ENCODE measurements around the gene TCF7. TPM values are rescaled to one million over a fixed set of nuclear protein-coding genes. Genes with fewer than 3 reads are reported as not detected.

TCF7 gene
- total RNA-seq, 4 donors from 2014 or later = 0.94 to 1.4 (median 1.1) TPM

GRCh38 chr5:134072471-134073210 is 41.8 kb upstream of the TCF7 start:
- no peak overlapping the region for H3K4me3 ChIP-seq
- H3K27ac ChIP-seq = no peak overlapping the region
- no peak for ATAC-seq
- no peak for TF ChIP-seq POLR2AphosphoS5 (IDR thresholded peaks at IDR 0.05)
- no peak for TF ChIP-seq EP300 (IDR thresholded peaks at IDR 0.05)
- TF ChIP-seq, protein P1, sequence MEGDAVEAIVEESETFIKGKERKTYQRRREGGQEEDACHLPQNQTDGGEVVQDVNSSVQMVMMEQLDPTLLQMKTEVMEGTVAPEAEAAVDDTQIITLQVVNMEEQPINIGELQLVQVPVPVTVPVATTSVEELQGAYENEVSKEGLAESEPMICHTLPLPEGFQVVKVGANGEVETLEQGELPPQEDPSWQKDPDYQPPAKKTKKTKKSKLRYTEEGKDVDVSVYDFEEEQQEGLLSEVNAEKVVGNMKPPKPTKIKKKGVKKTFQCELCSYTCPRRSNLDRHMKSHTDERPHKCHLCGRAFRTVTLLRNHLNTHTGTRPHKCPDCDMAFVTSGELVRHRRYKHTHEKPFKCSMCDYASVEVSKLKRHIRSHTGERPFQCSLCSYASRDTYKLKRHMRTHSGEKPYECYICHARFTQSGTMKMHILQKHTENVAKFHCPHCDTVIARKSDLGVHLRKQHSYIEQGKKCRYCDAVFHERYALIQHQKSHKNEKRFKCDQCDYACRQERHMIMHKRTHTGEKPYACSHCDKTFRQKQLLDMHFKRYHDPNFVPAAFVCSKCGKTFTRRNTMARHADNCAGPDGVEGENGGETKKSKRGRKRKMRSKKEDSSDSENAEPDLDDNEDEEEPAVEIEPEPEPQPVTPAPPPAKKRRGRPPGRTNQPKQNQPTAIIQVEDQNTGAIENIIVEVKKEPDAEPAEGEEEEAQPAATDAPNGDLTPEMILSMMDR (IDR thresholded peaks at IDR 0.05) = no peak
- TF ChIP-seq POLR2A (IDR thresholded peaks at IDR 0.05) = no peak
- H3K36me3 ChIP-seq = no peaks in the 10 kb centered on the region
- peaks cover 21% of the 10 kb centered on the region for H3K27me3 ChIP-seq
- 100% methylated on average over 2 of the region's 8 CpGs; no CpG with 5 or more reads in 1 of the 2 donors for WGBS, 2 donors (ENCODE audit: low coverage in 1 of 2)
- H3K4me1 ChIP-seq = peaks cover 0 to 17% (median 7%) of the 10 kb centered on the region in 3 donors
- no peaks in the 10 kb centered on the region for H3K9me3 ChIP-seq

GRCh38 chr5:134073404-134073803 is 41.1 kb upstream of the TCF7 start:
- H3K9me3 ChIP-seq = no peaks in the 10 kb centered on the region
- peaks cover 21% of the 10 kb centered on the region for H3K27me3 ChIP-seq
- H3K4me1 ChIP-seq = peaks cover 0 to 17% (median 7%) of the 10 kb centered on the region in 3 donors
- no peak for ATAC-seq
- no peaks in the 10 kb centered on the region for H3K36me3 ChIP-seq
- H3K4me3 ChIP-seq = no peak overlapping the region
- no peak overlapping the region for H3K27ac ChIP-seq
- TF ChIP-seq EP300 (IDR thresholded peaks at IDR 0.05) (no peak), POLR2A (IDR thresholded peaks at IDR 0.05) (no peak), POLR2AphosphoS5 (IDR thresholded peaks at IDR 0.05) (no peak)
- TF ChIP-seq, protein P1 (IDR thresholded peaks at IDR 0.05) = no peak
- WGBS, 2 donors (ENCODE audit: low coverage in 1 of 2) = 67 to 100% methylated on average over 1 to 2 of the region's 2 CpGs

- Histone ChIP-seq H3K4me3 (no peak overlapping the region), H3K27ac (no peak overlapping the region), H3K4me1 (peaks cover 0 to 17% (median 7%) of the 10 kb centered on the region in 3 donors), H3K9me3 (no peaks in the 10 kb centered on the region), H3K27me3 (peaks cover 21% of the 10 kb centered on the region), H3K36me3 (no peaks in the 10 kb centered on the region)
- TF ChIP-seq, protein P1 (IDR thresholded peaks at IDR 0.05) = no peak
- TF ChIP-seq EP300 (IDR thresholded peaks at IDR 0.05) = no peak
- no peak for TF ChIP-seq POLR2AphosphoS5 (IDR thresholded peaks at IDR 0.05)
- no peak for TF ChIP-seq POLR2A (IDR thresholded peaks at IDR 0.05)
- 82 to 95% methylated on average over 2 of the region's 2 CpGs for WGBS, 2 donors (ENCODE audit: low coverage in 1 of 2)
- no peak for ATAC-seq
Measured at GRCh38 chr5:134075102-134075501, 39.4 kb upstream of the TCF7 start.

DNA sequence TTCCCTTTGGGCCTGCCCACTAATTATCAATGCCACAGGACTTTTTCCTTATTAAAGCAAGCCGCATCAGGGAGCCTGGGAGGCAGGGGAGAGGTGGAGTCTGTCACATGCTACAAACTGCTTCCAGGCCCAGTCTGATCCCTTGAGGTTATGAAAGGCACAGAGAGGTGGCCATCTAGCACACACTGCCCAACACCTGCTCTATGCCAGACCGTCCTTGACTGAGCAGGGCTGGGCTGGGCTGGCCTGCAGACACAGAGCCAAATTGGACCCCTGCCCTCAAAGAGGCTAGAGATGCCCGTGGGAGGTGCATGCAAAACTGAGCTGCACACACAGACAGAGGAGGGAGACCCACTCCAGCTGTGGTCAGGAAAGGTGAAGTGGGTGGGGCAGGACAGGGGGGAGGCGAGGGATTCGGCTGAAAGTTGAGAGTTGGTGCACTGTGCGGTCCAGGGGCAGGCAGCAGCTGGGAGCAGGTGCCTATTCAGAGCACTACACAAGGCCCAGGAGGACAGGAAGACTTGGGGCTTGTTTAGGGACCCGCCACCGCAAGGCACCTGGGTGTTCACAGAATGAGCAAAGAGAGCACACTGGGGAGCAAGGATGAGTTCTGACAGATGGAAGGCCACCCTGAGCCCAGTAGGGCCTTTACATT is 36.4 kb upstream of the TCF7 start:
- TF ChIP-seq, protein P1 (IDR thresholded peaks at IDR 0.05) = no peak
- TF ChIP-seq POLR2AphosphoS5 (IDR thresholded peaks at IDR 0.05) (no peak), EP300 (IDR thresholded peaks at IDR 0.05) (no peak), POLR2A (IDR thresholded peaks at IDR 0.05) (no peak)
- H3K36me3 ChIP-seq = no peaks in the 10 kb centered on the region
- H3K27ac ChIP-seq = no peak overlapping the region
- 80% methylated on average over 6 of the region's 8 CpGs; no CpG with 5 or more reads in 1 of the 2 donors for WGBS, 2 donors (ENCODE audit: low coverage in 1 of 2)
- no peaks in the 10 kb centered on the region for H3K9me3 ChIP-seq
- no peaks in the 10 kb centered on the region for H3K27me3 ChIP-seq
- ATAC-seq = no peak
- no peak overlapping the region for H3K4me3 ChIP-seq
- no peaks in the 10 kb centered on the region for H3K4me1 ChIP-seq
